ENCODE measurements around the gene RGL2. TPM values are rescaled to one million over a fixed set of nuclear protein-coding genes. Genes with fewer than 3 reads are reported as not detected.
"Not testable (repeated sequence)": the region's sequence is repeated elsewhere in the genome, so short reads cannot be mapped to it uniquely, and the experiment has no call there.

Gene RGL2
- total RNA-seq, 4 donors from 2014 or later, result 33.1 to 49.8 (median 43.7) TPM

- WGBS, 2 donors, result 37 to 38% methylated on average over 33 to 37 of the region's 39 CpGs
- Histone ChIP-seq H3K4me3 (peak overlapping the region; percentile 39 to 95 (median 68)), H3K27ac (peak overlapping the region; percentile 54 to 95 (median 87)), H3K4me1 (peaks cover 3 to 60% (median 48%) of the 10 kb centered on the region in 4 donors), H3K36me3 (peaks cover 0 to 79% (median 25%) of the 10 kb centered on the region in 3 donors), H3K27me3 (no peaks in the 10 kb centered on the region), H3K9me3 (no peaks in the 10 kb centered on the region)
- DNase-seq (ENCODE audit: low spot score in 2 of 2), result no peak
- no peak for TF ChIP-seq CTCF (IDR thresholded peaks at IDR 0.05)
- no peak for TF ChIP-seq EP300 (IDR thresholded peaks at IDR 0.05)
- no peak for TF ChIP-seq POLR2A (IDR thresholded peaks at IDR 0.05)
Observed at GRCh38 chr6:33277663-33278391, 20.9 kb downstream of the RGL2 start.

GRCh38 chr6:33276864-33277662 lies 21.7 kb downstream of the RGL2 start, which contains the start of gene B3GALT4:
B3GALT4 (plus strand) TSS chr6:33277123; CDS start chr6:33277420, 297 bp downstream.
- Histone ChIP-seq H3K4me1 (peaks cover 3 to 67% (median 53%) of the 10 kb centered on the region in 4 donors), H3K4me3 (peak within 1 kb of the TSS; percentile 39 to 95 (median 68)), H3K27ac (peak within 1 kb of the TSS; percentile 54 to 95 (median 87)), H3K36me3 (peaks cover 0 to 71% (median 25%) of the 10 kb centered on the region in 3 donors), H3K9me3 (no peaks in the 10 kb centered on the region), H3K27me3 (no peaks in the 10 kb centered on the region)
- TF ChIP-seq EP300 (IDR thresholded peaks at IDR 0.05), result peak in 1 of 2 donors; percentile 49
- peak; percentile 48 to 80 (median 63) for TF ChIP-seq CTCF (IDR thresholded peaks at IDR 0.05)
- peak in 1 of 2 donors; percentile 47 for TF ChIP-seq POLR2A (IDR thresholded peaks at IDR 0.05)
- DNase-seq (ENCODE audit: low spot score in 2 of 2), result peak; percentile 48 to 59
- WGBS, 2 donors, result 0 to 1% methylated on average over 21 to 24 of the region's 80 CpGs

GRCh38 chr6:33276581-33276863 lies 22.2 kb downstream of the RGL2 start:
- H3K4me3 ChIP-seq, result peak overlapping the region; percentile 39 to 95 (median 68)
- no peaks in the 10 kb centered on the region for H3K27me3 ChIP-seq
- peak overlapping the region in 3 of 4 donors; percentile 85 to 95 (median 89) for H3K27ac ChIP-seq
- H3K4me1 ChIP-seq, result peaks cover 3 to 67% (median 53%) of the 10 kb centered on the region in 4 donors
- DNase-seq (ENCODE audit: low spot score in 2 of 2), result no peak
- no peaks in the 10 kb centered on the region for H3K9me3 ChIP-seq
- H3K36me3 ChIP-seq, result peaks cover 0 to 66% (median 25%) of the 10 kb centered on the region in 3 donors
- no peak for TF ChIP-seq CTCF (IDR thresholded peaks at IDR 0.05)
- TF ChIP-seq EP300 (IDR thresholded peaks at IDR 0.05), result no peak
- TF ChIP-seq POLR2A (IDR thresholded peaks at IDR 0.05), result no peak

- Histone ChIP-seq H3K27ac (peak overlapping the region in 3 of 4 donors; percentile 85 to 95 (median 89)), H3K36me3 (peaks cover 0 to 60% (median 25%) of the 10 kb centered on the region in 3 donors), H3K4me3 (peak overlapping the region in 3 of 4 donors; percentile 65 to 95 (median 70)), H3K4me1 (peaks cover 3 to 69% (median 54%) of the 10 kb centered on the region in 4 donors)
- not testable (repeated sequence) for DNase-seq (ENCODE audit: low spot score in 2 of 2); H3K27me3 ChIP-seq; H3K9me3 ChIP-seq
- WGBS, 2 donors, result 73 to 74% methylated on average over 16 of the region's 16 CpGs
Observed at GRCh38 chr6:33275795-33276580, 22.8 kb downstream of the RGL2 start.

Measured in tibial nerve (tissue), 4 donors.